ENCODE measurements around the gene BSG. TPM values are rescaled to one million over a fixed set of nuclear protein-coding genes. Genes with fewer than 3 reads are reported as not detected.

BSG gene
- polyA plus RNA-seq, 2 of the 4 experiments (the other 2 are of a cell fraction): 285 to 579 TPM

GRCh38 chr19:574658-575526, 2.5 kb downstream of the BSG start:
- Histone ChIP-seq H3K27ac (peak overlapping the region; percentile 49 to 100; a peak in 5 of 6 replicates), H3K9me3 (no peaks in the 10 kb centered on the region), H3K4me3 (peak overlapping the region; percentile 34), H3K4me1 (peaks cover 29% of the 10 kb centered on the region), H3K4me2 (peak overlapping the region; percentile 83)
- WGBS (ENCODE audit: missing lambda C conversion rate): 18% methylated on average over 7 of the region's 32 CpGs
- TF ChIP-seq BHLHE40 (IDR thresholded peaks at IDR 0.05; ENCODE audit: low read depth, low read length) (no peak), RARB (CRISPR knock-in tag; IDR thresholded peaks at IDR 0.05) (no peak), KDM5A (IDR thresholded peaks at IDR 0.05) (no peak), ELK1 (IDR thresholded peaks at IDR 0.05; ENCODE audit: low read depth, low read length) (no peak), TP53 (CRISPR knock-in tag; IDR thresholded peaks at IDR 0.05) (no peak), MAFK (IDR thresholded peaks at IDR 0.05; ENCODE audit: partially characterized antibody) (no peak), CBX8 (IDR thresholded peaks at IDR 0.05) (no peak), RFX5 (IDR thresholded peaks at IDR 0.05) (no peak)
- no peak for DNase-seq (ENCODE audit: low read depth in 1 of 2, low spot score in 1 of 2)
- CTCF ChIA-PET: interaction anchor here (1.0 to 2.7 kb wide), 5 partner anchors 10 to 159 kb away, joined by 3 to 13 read pairs (median 6); no protein-coding TSS in a partner anchor
- ATAC-seq: peak in 1 of 2 experiments; percentile 22; a peak in 3 of 6 replicates
- POLR2A ChIA-PET: interaction anchor here (1.1 kb wide), 1 partner anchor 12 kb away, joined by 6 read pairs; no protein-coding TSS in a partner anchor
- no peak for FAIRE-seq

- peak; percentile 31 to 41; a peak in 4 of 6 replicates for ATAC-seq
- FAIRE-seq: no peak
- H3K4me1 ChIP-seq: peaks cover 29% of the 10 kb centered on the region
These were observed 3.4 kb downstream of the BSG start for GRCh38 chr19:575527-576506.

More at GRCh38 chr19:575527-576506, 3.4 kb downstream of the BSG start:
- no peaks in the 10 kb centered on the region for H3K9me3 ChIP-seq
- POLR2A ChIA-PET: interaction anchor here (0.8 to 1.5 kb wide), 3 partner anchors 10 to 57 kb away, joined by 3 to 7 read pairs (median 6); no protein-coding TSS in a partner anchor
- DNase-seq (ENCODE audit: low read depth in 1 of 2, low spot score in 1 of 2): no peak
- WGBS (ENCODE audit: missing lambda C conversion rate): 49% methylated on average over 20 of the region's 38 CpGs
- CTCF ChIA-PET: interaction anchor here (1.0 to 2.7 kb wide), 8 partner anchors 9 to 158 kb away, joined by 3 to 31 read pairs (median 6); partner anchors contain the start of gene CDC34
- peak overlapping the region; percentile 49 to 100; a peak in 5 of 6 replicates for H3K27ac ChIP-seq
- peak overlapping the region; percentile 34 for H3K4me3 ChIP-seq
- TF ChIP-seq NFE2L2 (conservative IDR thresholded peaks at IDR 0.05; ENCODE audit: low read length): no peak
- no peak for TF ChIP-seq POLR2AphosphoS2 (conservative IDR thresholded peaks at IDR 0.05; ENCODE audit: low read length)
- no peak for TF ChIP-seq CHD2 (IDR thresholded peaks at IDR 0.05; ENCODE audit: low read length, partially characterized antibody)
- no peak for TF ChIP-seq TFCP2L1 (CRISPR knock-in tag; IDR thresholded peaks at IDR 0.05)
- TF ChIP-seq USF2 (IDR thresholded peaks at IDR 0.05): no peak
- no peak for TF ChIP-seq HOXB13 (CRISPR knock-in tag; IDR thresholded peaks at IDR 0.05; ENCODE audit: low read depth)
- TF ChIP-seq PHF8 (IDR thresholded peaks at IDR 0.05; ENCODE audit: borderline replicate concordance, low read depth): no peak
- no peak for TF ChIP-seq JUN (IDR thresholded peaks at IDR 0.05)
- TF ChIP-seq FOSL2 (IDR thresholded peaks at IDR 0.05): no peak
- TF ChIP-seq FOSL2 (CRISPR knock-in tag; IDR thresholded peaks at IDR 0.05): no peak
- TF ChIP-seq NR3C1 (IDR thresholded peaks at IDR 0.05): no peak
- no peak for TF ChIP-seq BCL3 (IDR thresholded peaks at IDR 0.05)
- TF ChIP-seq RFX5 (IDR thresholded peaks at IDR 0.05): no peak
- no peak for TF ChIP-seq HOXB5 (CRISPR knock-in tag; IDR thresholded peaks at IDR 0.05)
- H3K4me2 ChIP-seq: peak overlapping the region; percentile 83

Data from A549 (cell line).